ENCODE results near the gene ETV3L.

GRCh38 chr1:157106813-157107189 is 7.2 kb upstream of the ETV3L start:
- TF ChIP-seq EZH2 (IDR thresholded peaks at IDR 0.05), result no peak
- TF ChIP-seq CTCF (IDR thresholded peaks at IDR 0.05), result no peak
- TF ChIP-seq EZH2phosphoT487 (IDR thresholded peaks at IDR 0.05), result no peak
